DMS79 (cell line): ENCODE data around the gene CHST15.

Experiments used
- DNase-seq: peaks from one replicate; lab custom pipeline; 2025; lab: John Stamatoyannopoulos, UW

The CHST15 gene

GRCh38 chr10:123965973-123966895 lies 127.2 kb downstream of the CHST15 start:
- no peak for DNase-seq

DNA sequence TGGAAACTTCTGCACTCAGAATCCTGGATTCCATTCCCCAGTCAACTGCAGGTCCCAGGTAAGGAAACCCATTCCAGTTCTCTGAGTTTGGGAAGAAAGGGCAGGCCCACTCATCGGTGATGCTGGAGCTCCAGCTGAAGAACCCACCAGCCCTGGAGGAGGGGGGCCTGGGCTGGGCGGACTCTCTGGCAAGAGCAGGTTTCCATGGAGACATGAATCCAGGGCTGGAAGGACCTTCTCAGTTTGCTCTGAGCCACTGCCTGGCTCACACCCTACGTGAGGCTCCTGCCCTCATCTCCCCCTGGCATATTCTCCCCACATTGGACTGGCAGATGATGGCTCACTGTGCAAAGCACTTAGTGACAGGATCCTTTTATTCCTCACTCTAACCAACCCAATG lies 128.4 kb downstream of the CHST15 start:
- no peak for DNase-seq

- no peak for DNase-seq
These were observed 130.5 kb downstream of the CHST15 start for GRCh38 chr10:123962756-123963530.

DNA sequence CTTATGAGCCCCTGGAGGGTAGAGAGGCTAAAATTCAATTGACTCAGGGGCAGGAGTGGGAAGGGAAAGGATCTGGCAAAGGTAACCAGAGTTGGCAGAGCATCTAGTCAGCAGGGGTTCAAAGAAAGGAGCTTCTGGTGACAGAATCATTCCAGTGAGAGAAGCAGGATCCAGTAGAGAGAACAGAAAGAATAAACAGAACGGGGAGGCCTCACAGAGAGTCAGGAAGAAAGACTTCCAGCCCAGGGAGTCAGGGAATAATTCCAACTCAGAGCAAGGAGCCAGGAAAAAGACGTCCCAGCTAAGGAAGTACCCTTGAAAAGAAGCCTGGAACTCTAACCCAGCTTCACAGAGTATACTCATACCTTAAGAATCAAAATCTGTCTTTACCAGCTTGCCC lies 135.2 kb downstream of the CHST15 start:
- no peak for DNase-seq
